Bronchial smooth muscle cell (primary cell): ENCODE results near the gene GPR4. TPM values are rescaled to one million over a fixed set of nuclear protein-coding genes. Genes with fewer than 3 reads are reported as not detected.

Experiments
- total RNA-seq: library from RNA; depleted of rRNA; stranded (reverse); fragments of >200 nt; gene quantifications from 2 replicates; pipeline ENCODE4 v1.2.1, GENCODE V29; 2014

GPR4 gene
- total RNA-seq = under 0.01 TPM in 1 of 2 replicates, not detected in the other

DNA sequence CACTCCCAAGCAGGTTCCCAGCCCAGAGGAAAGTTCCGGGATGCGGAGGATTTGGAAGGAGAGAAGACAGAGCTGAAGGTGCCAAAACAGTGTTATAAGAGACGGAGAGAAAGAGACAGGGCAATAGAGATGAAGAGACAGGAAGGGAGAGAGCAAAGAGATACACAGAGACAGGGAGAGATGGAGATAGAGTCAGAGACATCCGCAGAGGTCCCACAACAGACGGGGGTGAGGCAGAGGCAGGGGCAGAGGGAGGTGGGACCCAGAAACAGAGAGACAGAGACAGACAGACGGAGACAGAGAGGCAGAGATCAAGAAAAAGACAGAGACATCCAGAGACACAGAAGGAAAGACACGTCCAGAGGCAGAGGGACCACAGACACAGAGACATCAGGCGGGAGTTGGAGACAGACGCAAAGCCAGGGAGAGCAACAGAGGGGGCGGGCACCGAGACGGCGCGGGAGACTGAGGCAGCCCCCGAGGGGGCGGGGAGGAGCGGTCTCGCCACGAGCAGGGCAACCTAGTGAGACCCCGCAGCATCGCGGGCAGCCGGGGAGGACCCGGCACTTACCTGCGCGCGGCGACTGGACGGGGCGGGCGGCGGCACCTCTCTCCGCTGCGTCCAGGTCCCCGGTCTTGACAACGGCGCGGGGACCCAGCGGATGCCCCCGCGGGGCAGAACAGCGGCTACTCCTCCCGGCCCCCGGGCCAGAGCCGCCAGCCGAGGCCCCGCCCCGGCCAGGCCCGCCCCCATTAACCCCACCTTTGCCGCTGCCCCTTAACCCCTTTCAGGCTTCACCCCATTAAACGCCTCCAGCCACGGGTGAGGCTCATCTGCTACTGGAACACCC, at the start of gene GPR4:
Gene GPR4, minus strand, starts transcription at position 689 of the 851 bp plus-strand sequence. CDS start 10,346 bp downstream, outside the sequence.

DNA sequence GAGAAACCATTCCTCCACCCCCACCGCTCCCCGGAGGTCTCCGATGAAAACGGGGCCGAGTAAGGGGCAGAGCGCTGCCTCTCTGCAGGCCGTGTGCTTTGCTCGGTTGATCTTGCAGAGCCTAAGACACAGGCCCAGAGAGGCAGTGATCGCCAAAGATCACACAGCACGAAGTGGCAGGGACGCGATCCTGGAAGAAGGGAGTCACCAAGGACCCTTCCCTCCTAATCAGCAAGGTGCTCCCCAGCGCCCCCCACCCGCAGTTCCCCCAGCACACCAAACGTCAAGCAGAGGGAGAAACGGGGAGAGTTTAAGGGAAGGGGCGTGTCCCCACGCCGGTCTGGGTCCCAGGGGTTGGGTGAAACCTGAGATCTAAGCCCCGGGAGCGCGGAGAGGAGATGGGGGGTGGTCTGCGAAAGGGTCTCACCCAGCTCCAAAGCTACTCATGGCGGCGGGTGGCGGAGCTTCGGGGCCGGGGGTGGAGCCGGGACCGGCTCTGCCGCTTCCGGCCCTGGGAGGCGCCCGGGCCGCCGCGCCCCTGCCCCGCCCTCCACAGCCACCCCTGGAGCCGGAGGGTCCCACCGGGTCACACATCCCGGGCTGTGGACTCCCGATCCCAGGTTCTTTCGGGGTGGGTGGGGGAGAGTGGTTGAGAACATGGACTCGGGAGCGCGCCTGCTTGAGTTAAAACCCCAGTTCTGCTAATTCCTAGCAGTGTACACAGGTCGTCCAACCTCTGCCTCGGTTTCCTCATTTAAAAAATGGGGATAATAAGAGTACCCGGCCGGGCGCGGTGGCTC, 37.1 kb upstream of the GPR4 start, which contains the start of gene EML2:
Gene EML2, minus strand, starts transcription at position 468 of the 800 bp plus-strand sequence. Its CDS starts 21 bp downstream, at position 447.

DNA sequence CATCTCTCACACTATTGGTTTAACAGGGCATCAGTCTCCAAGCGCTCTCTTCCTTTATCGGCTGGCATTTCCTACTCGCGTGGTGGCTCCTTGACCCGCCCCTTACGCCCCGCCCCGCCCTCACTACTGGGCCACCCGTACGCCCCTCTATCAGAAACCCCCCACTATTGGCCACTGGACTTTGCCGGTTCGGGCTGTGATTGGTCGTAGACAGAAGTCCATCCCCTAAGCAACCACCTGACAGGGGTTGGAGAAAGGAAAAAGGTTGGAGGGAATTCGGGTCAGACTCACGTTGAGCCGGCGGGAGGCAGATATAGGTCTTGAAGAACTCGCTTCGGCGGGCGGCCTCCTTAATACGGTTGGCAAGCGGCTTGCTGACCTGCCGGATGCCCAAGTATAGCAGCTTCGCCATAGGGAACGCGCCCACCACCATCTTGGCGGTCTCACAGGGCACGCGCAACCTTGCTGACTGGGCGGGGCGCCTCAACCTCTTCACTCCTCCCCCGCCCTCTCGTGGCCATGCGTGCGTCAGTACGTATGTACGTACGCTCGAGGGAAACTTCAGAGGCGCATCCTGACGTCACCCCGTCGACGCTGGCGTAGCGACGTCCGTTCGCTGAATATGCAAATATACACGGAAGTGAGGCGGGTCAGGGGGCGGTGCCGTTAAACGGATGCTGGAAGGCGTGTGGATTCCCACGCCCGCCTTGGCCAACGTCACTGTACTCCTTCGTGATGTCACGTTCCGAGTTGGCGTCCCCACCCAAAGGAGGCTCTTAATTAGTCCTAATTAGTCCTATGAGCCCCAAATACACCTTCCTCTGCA, 17.5 kb downstream of the GPR4 start, which contains the start of gene OPA3:
Gene OPA3, minus strand, starts transcription at position 471 of the 826 bp plus-strand sequence. Its CDS starts 38 bp downstream, at position 433.

Other genes starting within 250 kb of the GPR4 start
- 12.5 and 13.2 TPM in 2 replicates for gene ERCC2, start 231.6 kb downstream of the GPR4 start, total RNA-seq
- 0.60 and 1.3 TPM in 2 replicates for gene PPP1R13L, start 197.1 kb downstream of the GPR4 start, total RNA-seq
- gene POLR1G, start 195.6 kb downstream of the GPR4 start, total RNA-seq = 1.5 and 2.0 TPM in 2 replicates
- 45.9 and 58.8 TPM in 2 replicates for gene ERCC1, start 178.3 kb downstream of the GPR4 start, total RNA-seq
- gene FOSB, start 134.2 kb downstream of the GPR4 start, total RNA-seq = 0.79 and 1.1 TPM in 2 replicates
- 8.5 and 12.1 TPM in 2 replicates for gene RTN2, start 105.2 kb downstream of the GPR4 start, total RNA-seq
- gene PPM1N, start 103.8 kb downstream of the GPR4 start, total RNA-seq = 5.5 and 7.5 TPM in 2 replicates
- 18.9 and 32.5 TPM in 2 replicates for gene VASP, start 94.7 kb downstream of the GPR4 start, total RNA-seq
- 2.7 and 3.5 TPM in 2 replicates for gene OPA3, start 17.4 kb downstream of the GPR4 start, total RNA-seq
- 31.2 and 48.1 TPM in 2 replicates for gene EML2, start 37.2 kb upstream of the GPR4 start, total RNA-seq
- 0.09 and 0.16 TPM in 2 replicates for gene GIPR, start 66.0 kb upstream of the GPR4 start, total RNA-seq
- gene SNRPD2, start 89.7 kb upstream of the GPR4 start, total RNA-seq = 843 and 916 TPM in 2 replicates
- 1.6 and 5.8 TPM in 2 replicates for gene QPCTL, start 90.5 kb upstream of the GPR4 start, total RNA-seq
- 2.4 and 2.6 TPM in 2 replicates for gene FBXO46, start 128.7 kb upstream of the GPR4 start, total RNA-seq
- not detected in 2 replicates for gene MEIOSIN, start 131.2 kb upstream of the GPR4 start, total RNA-seq
- 6.7 and 7.4 TPM in 2 replicates for gene SIX5, start 167.0 kb upstream of the GPR4 start, total RNA-seq
- 51.5 and 57.4 TPM in 2 replicates for gene DMPK, start 180.3 kb upstream of the GPR4 start, total RNA-seq
- 16.7 and 21.2 TPM in 2 replicates for gene DMWD, start 190.6 kb upstream of the GPR4 start, total RNA-seq
- gene RSPH6A, start 213.1 kb upstream of the GPR4 start, total RNA-seq = 0.09 and 0.16 TPM in 2 replicates